ENCODE measurements around the gene ERV3-1. TPM values are rescaled to one million over a fixed set of nuclear protein-coding genes. Genes with fewer than 3 reads are reported as not detected.
"Not testable (repeated sequence)": the region's sequence is repeated elsewhere in the genome, so short reads cannot be mapped to it uniquely, and the experiment has no call there.

ERV3-1 gene
- total RNA-seq, 1 donor from 2014 or later = 6.8 TPM

DNA sequence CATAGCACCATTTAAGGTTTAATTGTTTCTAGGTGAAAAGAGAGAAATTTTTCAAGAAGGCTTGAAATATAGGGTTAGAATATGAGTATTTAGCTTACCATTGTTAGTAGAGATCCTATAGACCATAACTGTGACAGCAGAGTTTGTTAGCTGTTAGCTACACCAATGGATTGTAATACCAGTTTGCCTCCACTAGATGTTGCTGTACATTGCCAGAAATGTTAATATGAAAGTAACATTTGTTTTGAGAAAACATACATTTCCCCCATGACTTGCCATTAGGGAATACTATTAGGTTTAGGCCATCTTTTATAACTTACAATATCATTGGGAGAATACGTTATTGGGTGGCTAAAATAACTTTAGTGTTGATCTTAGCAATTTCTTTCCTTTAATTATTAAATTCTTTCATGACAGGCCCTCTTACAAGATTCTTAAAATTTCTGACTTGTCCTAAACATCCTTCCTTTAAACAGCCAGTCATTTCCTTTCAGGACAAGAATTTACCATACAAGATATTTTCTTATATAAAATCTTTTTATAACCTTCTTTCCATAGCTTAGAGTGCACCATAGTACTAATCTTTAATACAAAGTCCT lies 55.1 kb downstream of the ERV3-1 start:
- H3K4me3 ChIP-seq = no peak overlapping the region
- H3K36me3 ChIP-seq = no peaks in the 10 kb centered on the region
- no peak overlapping the region for H3K27ac ChIP-seq (replicated peaks)
- peaks cover 37% of the 10 kb centered on the region for H3K27me3 ChIP-seq (ENCODE audit: low read depth)
- H3K9me3 ChIP-seq (replicated peaks) = no peaks in the 10 kb centered on the region
- TF ChIP-seq, protein P1, sequence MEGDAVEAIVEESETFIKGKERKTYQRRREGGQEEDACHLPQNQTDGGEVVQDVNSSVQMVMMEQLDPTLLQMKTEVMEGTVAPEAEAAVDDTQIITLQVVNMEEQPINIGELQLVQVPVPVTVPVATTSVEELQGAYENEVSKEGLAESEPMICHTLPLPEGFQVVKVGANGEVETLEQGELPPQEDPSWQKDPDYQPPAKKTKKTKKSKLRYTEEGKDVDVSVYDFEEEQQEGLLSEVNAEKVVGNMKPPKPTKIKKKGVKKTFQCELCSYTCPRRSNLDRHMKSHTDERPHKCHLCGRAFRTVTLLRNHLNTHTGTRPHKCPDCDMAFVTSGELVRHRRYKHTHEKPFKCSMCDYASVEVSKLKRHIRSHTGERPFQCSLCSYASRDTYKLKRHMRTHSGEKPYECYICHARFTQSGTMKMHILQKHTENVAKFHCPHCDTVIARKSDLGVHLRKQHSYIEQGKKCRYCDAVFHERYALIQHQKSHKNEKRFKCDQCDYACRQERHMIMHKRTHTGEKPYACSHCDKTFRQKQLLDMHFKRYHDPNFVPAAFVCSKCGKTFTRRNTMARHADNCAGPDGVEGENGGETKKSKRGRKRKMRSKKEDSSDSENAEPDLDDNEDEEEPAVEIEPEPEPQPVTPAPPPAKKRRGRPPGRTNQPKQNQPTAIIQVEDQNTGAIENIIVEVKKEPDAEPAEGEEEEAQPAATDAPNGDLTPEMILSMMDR (IDR thresholded peaks at IDR 0.05; ENCODE audit: borderline replicate concordance) = peak; percentile 89
- peaks cover 13% of the 10 kb centered on the region for H3K4me1 ChIP-seq
- DNase-seq = no peak
- intact Hi-C loops (cut with micrococcal nuclease) = loop anchor here (10.0 kb wide), 1 partner anchor 353 kb away; no protein-coding TSS in a partner anchor

DNA sequence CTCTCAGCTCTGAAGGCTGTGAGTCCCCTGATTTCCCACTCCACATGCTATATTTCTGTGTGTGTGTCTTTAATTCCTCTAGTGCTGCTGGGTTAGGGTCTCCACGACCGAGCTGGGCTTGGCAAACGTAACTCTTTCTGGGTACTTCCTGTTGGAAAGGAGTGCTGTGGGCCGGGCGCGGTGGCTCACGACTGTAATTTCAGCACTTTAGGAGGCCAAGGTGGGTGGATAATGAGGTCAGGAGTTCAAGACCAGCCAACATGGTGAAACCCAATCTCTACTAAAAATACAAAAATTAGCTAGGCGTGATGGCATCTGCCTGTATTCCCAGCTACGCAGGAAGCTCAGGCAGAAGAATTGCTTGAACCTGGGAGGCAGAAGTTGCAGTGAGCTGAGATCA lies 55.8 kb downstream of the ERV3-1 start:
- H3K36me3 ChIP-seq; H3K9me3 ChIP-seq (replicated peaks); H3K27ac ChIP-seq (replicated peaks); DNase-seq; H3K4me3 ChIP-seq: not testable (repeated sequence)
- peaks cover 43% of the 10 kb centered on the region for H3K27me3 ChIP-seq (ENCODE audit: low read depth)
- peaks cover 13% of the 10 kb centered on the region for H3K4me1 ChIP-seq
- intact Hi-C loops (cut with micrococcal nuclease) = loop anchor here (10.0 kb wide), 1 partner anchor 354 kb away; no protein-coding TSS in a partner anchor

DNA sequence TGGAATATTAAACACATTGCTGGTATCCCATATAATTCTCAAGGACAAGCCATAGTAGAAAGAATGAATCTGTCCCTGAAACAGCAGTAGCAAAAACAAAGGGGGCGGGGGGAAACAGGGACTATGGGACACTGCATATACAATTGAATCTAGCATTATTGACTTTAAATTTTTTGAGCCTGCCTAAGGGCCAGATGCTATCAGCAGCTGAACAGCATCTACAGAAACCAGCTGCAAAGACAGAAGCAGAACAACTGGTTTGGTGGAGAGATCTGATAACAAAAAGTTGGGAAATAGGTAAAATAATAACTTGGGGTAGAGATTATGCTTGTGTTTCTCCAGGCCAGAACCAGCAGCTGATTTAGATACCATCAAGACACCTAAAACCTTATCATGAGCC lies 57.7 kb downstream of the ERV3-1 start:
- H3K4me3 ChIP-seq; H3K36me3 ChIP-seq; H3K9me3 ChIP-seq (replicated peaks); H3K27ac ChIP-seq (replicated peaks); intact Hi-C loops (cut with micrococcal nuclease); DNase-seq: not testable (repeated sequence)
- peaks cover 13% of the 10 kb centered on the region for H3K4me1 ChIP-seq
- peaks cover 51% of the 10 kb centered on the region for H3K27me3 ChIP-seq (ENCODE audit: low read depth)

DNA sequence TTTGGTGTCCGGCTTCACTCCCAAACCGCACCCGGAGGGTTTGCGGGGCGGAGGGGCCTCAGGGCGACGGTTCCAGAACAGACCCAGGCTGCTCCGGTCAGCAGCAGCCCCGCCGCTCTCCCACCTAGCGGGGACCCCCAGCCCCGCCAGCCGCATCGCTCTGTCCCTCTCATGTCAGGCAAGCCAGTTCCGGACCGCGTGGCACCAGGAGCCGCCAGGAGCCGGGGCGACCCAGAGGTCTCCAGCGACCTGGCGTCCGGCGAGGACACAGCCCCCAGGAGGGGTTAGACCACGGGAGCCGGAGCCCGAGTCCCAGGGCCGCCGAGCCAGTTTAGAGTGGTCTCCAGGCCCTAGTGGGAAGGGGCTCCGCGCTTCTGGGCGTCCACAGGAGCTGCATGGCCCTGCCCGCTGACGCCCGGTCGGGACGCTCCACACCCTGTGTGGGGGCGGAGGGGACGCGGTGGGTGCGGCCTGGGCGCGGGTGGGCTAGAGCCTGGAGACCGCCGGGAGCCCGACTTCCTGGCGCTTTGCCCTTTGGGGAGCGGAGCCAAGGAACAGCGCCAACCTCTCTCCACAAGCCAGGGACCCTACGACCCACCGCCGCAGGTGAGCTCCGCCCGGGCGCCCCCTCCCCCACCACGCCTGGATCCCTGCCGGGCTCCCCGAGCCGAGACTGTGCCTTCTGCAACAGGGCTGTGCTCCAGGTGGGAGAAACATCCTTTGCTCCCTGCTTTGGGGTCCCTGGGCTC lies 59.1 kb downstream of the ERV3-1 start:
- DNase-seq = no peak
- H3K27me3 ChIP-seq (ENCODE audit: low read depth) = peaks cover 62% of the 10 kb centered on the region
- intact Hi-C loops (cut with micrococcal nuclease) = no loop called here
- TF ChIP-seq, protein P1 (IDR thresholded peaks at IDR 0.05; ENCODE audit: borderline replicate concordance) = no peak
- H3K4me1 ChIP-seq = peaks cover 13% of the 10 kb centered on the region
- H3K4me3 ChIP-seq = peak overlapping the region; percentile 65
- no peak overlapping the region for H3K27ac ChIP-seq (replicated peaks)
- H3K36me3 ChIP-seq = no peaks in the 10 kb centered on the region
- no peaks in the 10 kb centered on the region for H3K9me3 ChIP-seq (replicated peaks)

DNA sequence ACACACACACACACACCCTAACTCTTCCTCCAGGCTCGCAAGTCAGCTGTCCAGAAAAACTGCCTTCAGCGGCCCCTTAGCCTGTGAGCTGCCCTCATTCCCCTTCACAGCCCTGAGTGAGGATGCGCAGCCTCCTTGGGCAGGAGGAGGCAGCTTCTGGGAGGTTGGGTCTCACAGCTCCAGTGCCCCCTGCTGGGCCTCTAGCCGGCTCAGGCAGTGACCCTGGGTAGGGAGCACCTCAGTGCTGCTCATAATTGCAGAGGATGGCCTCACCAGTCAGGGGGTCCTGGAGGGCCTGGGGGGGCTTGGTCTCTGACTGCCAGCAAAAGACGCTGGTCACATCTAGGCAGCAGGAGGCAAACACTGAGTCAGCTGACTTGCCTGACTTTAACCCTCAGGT lies 59.7 kb downstream of the ERV3-1 start:
- H3K9me3 ChIP-seq (replicated peaks) = no peaks in the 10 kb centered on the region
- no peak overlapping the region for H3K27ac ChIP-seq (replicated peaks)
- no peaks in the 10 kb centered on the region for H3K36me3 ChIP-seq
- H3K4me1 ChIP-seq = peaks cover 13% of the 10 kb centered on the region
- TF ChIP-seq, protein P1 (IDR thresholded peaks at IDR 0.05; ENCODE audit: borderline replicate concordance) = no peak
- H3K27me3 ChIP-seq (ENCODE audit: low read depth) = peaks cover 62% of the 10 kb centered on the region
- DNase-seq = no peak
- intact Hi-C loops (cut with micrococcal nuclease) = no loop called here
- H3K4me3 ChIP-seq = peak overlapping the region; percentile 65

DNA sequence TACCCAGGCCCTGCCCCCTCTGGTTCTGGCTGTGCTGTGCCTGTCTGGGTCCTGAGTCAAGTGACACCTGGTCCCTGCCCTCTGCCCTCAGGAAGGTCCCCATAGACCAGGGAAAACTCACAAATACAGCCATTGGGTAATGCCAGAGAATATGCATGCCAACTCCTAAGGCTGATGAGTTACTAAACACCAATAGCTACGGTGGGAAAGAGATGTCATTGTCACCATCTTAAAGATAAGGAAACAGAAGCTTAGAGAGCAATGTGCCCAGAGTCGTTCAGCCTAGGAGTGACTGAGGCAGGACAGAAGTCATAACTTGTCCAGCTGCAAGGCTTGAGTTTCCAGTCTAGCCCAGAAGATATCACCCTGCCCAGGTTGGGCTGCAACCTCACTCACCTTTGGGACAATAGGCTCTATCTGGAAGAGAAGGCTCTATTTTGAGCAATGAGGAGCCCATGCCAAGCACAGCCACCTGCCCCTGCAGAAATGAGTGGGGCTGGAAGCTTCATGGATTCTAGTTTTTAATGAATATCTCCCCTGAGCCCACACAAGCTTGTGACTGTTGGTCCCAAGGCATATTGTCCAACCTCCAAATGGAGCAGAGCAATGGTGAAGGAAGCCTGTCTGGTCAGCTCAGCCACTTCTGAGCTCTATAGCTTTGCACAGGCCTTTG lies 60.8 kb downstream of the ERV3-1 start:
- intact Hi-C loops (cut with micrococcal nuclease) = no loop called here
- H3K4me3 ChIP-seq = no peak overlapping the region
- peaks cover 60% of the 10 kb centered on the region for H3K27me3 ChIP-seq (ENCODE audit: low read depth)

DNA sequence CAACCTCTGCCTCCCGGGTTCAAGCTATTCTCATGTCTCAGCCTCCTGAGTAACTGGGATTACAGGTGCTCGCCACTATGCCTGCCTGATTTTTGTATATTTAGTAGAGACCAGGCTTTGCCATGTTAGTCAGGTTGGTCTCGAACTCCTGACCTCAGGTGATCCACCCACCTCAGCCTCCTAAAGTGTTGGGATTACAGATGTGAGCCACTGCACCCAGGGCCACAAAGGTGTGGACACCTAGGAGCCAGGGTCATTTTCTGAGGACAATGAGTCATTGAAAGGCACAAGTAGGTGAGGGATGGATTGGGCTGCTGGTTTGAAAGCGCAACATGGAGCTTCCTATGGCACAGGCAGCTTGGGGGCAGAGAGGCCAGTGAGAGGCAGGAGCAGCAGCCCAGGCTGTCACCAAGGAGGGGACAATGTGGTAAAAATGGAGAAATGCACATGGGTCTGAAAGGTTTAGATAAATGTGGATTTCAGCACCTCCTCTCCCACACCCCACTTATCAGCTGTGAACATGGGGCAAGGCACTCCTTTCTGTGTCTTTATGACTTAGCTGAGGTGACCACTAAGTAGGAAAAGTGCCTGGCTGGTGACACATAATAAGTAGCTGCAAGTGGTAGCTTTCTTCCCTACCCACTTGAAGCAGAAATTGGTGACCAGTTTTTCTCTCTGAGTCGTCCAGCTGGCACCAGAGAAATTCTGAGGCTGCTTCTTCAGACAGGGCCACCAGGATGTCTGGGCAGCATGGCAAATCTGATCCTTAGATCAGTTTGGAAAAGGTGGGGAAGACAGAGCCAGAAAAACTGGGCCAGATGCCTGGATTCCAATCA lies 61.6 kb downstream of the ERV3-1 start:
- Histone ChIP-seq H3K4me1 (peaks cover 13% of the 10 kb centered on the region), H3K27me3 (ENCODE audit: low read depth) (peaks cover 52% of the 10 kb centered on the region)
- H3K27ac ChIP-seq (replicated peaks); H3K4me3 ChIP-seq; DNase-seq; H3K36me3 ChIP-seq; intact Hi-C loops (cut with micrococcal nuclease); H3K9me3 ChIP-seq (replicated peaks): not testable (repeated sequence)

More for the DNA sequence above, 60.8 kb downstream of the ERV3-1 start:
- H3K27ac ChIP-seq (replicated peaks) = no peak overlapping the region
- peaks cover 13% of the 10 kb centered on the region for H3K4me1 ChIP-seq
- no peaks in the 10 kb centered on the region for H3K36me3 ChIP-seq
- H3K9me3 ChIP-seq (replicated peaks) = no peaks in the 10 kb centered on the region
- TF ChIP-seq, protein P1 (IDR thresholded peaks at IDR 0.05; ENCODE audit: borderline replicate concordance) = no peak
- DNase-seq = no peak

Data from left ventricle myocardium inferior (tissue), 1 donor.